ENCODE measurements around the gene GP1BB. TPM values are rescaled to one million over a fixed set of nuclear protein-coding genes. Genes with fewer than 3 reads are reported as not detected.

Gene GP1BB
- polyA plus RNA-seq, 3 donors, result 0.13 to 1.5 (median 0.26) TPM

DNA sequence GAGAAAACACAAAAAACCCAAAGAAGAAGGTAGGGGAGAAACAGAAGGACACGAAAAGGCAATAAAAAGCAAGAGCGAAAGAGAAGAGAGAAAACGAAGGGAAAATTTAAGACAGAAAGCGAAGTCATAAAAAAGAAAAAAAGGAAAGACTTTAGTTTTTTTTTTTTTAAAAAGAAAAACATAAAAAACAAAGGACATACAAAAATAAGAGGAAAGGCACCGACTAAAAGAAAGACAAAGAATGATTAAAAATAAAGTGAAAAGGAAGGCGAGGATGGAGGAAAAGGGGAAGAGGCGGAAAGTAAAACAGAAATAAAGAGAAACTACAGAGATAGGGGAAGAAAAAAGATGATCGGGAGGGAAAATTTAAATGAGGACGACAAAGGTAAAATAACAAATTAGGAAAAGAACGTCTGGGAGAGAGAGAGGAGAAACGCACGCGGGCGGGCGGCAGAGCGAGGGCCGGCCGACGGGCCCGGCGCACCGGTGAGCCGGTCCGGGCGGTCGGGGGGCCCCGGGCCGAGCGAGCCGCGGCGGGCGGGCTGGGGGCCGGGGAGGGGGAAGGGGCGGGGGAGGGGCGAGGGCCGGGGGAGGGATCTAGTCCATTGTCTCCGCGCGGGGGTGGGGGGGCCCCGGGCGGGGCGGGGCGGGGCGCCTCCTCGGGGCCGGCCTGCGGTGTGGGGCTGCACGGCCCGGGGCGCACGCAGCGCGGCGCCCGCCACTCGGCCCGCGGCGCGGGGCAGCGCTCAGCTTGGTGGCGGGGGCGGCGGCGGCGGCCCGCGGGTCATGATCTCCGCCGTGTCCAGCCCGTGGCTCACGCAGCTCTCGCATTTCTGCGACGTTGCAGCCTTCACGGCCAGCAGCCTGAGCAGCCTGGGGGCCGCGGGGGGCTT, 37.0 kb downstream of the GP1BB start, which contains the start of gene TBX1:
Gene TBX1, plus strand, starts transcription at position 721 of the 893 bp plus-strand sequence. Its CDS starts 66 bp downstream, at position 787.
- no peaks in the 10 kb centered on the region for H3K36me3 ChIP-seq (replicated peaks in 1 of 2; ENCODE audit: control insufficient read depth in 1 of 2, insufficient read depth in 2 of 2, low read length in 2 of 2)
- H3K4me2 ChIP-seq (replicated peaks; ENCODE audit: extremely low read depth, low read length, poor library complexity, severe bottlenecking), result peak within 1 kb of the TSS; percentile 46
- H3K4me1 Mint-ChIP-seq, result peaks cover 29% of the 10 kb centered on the region
- peak within 1 kb of the TSS; percentile 64 to 96 for H3K4me3 Mint-ChIP-seq
- H4K20me1 ChIP-seq (ENCODE audit: insufficient read depth, low read length), result no peaks in the 10 kb centered on the region
- peaks cover 50 to 88% of the 10 kb centered on the region in 2 donors for H3K27me3 ChIP-seq (ENCODE audit: control insufficient read depth in 2 of 2, insufficient read depth in 2 of 2, low read length in 2 of 2)
- no peak for TF ChIP-seq CTCF (IDR thresholded peaks at IDR 0.05)
- intact Hi-C loops (cut with micrococcal nuclease), result no loop called here
- H3K36me3 Mint-ChIP-seq, result peaks cover 10 to 16% of the 10 kb centered on the region in 2 donors
- H3K27ac Mint-ChIP-seq, result no peak within 1 kb of the TSS
- H3K9ac ChIP-seq (ENCODE audit: insufficient read depth, low read length, poor library complexity, severe bottlenecking), result no peak within 1 kb of the TSS
- peak within 1 kb of the TSS in 1 of 3 experiments; percentile 44 for H3K4me3 ChIP-seq (replicated peaks in 1 of 3; ENCODE audit: low read depth in 2 of 3, low read length in 3 of 3)
- no peak within 1 kb of the TSS for H3K27ac ChIP-seq (ENCODE audit: low read depth in 1 of 2, low read length in 2 of 2)
- H3K9me3 Mint-ChIP-seq, result peaks cover 0 to 28% (median 19%) of the 10 kb centered on the region in 7 donors
- WGBS (ENCODE audit: insufficient coverage), result under 1% methylated on average over 43 of the region's 79 CpGs
- peaks cover 18 to 30% of the 10 kb centered on the region in 2 donors for H3K4me1 ChIP-seq (ENCODE audit: control insufficient read depth in 1 of 2, insufficient read depth in 2 of 2, low read length in 2 of 2)
- H3K27me3 Mint-ChIP-seq (ENCODE audit: low read depth in 3 of 3), result peaks cover 76 to 93% (median 83%) of the 10 kb centered on the region in 3 donors
- DNase-seq, result no peak
- no peaks in the 10 kb centered on the region for H3K79me2 ChIP-seq (ENCODE audit: insufficient read depth, low read length)
- peaks cover 5 to 45% of the 10 kb centered on the region in 2 donors for H3K9me3 ChIP-seq (replicated peaks in 1 of 2; ENCODE audit: control insufficient read depth in 1 of 2, insufficient read depth in 1 of 2, low read length in 2 of 2)
- no peak within 1 kb of the TSS for H2AFZ ChIP-seq (ENCODE audit: insufficient read depth, low read depth, low read length, poor library complexity, severe bottlenecking)

- 5% methylated on average over 115 of the region's 117 CpGs for WGBS (ENCODE audit: insufficient coverage)
- TF ChIP-seq CTCF (IDR thresholded peaks at IDR 0.05), result no peak
- intact Hi-C loops (cut with micrococcal nuclease), result no loop called here
- peaks cover 0 to 28% (median 13%) of the 10 kb centered on the region in 7 donors for H3K9me3 Mint-ChIP-seq
- Histone ChIP-seq H3K36me3 (replicated peaks in 1 of 2; ENCODE audit: control insufficient read depth in 1 of 2, insufficient read depth in 2 of 2, low read length in 2 of 2) (no peaks in the 10 kb centered on the region), H3K27ac (ENCODE audit: low read depth in 1 of 2, low read length in 2 of 2) (no peak overlapping the region), H3K4me3 (replicated peaks in 1 of 3; ENCODE audit: low read depth in 2 of 3, low read length in 3 of 3) (no peak overlapping the region), H4K20me1 (ENCODE audit: insufficient read depth, low read length) (no peaks in the 10 kb centered on the region), H3K4me2 (replicated peaks; ENCODE audit: extremely low read depth, low read length, poor library complexity, severe bottlenecking) (no peak overlapping the region), H3K79me2 (ENCODE audit: insufficient read depth, low read length) (no peaks in the 10 kb centered on the region), H3K9ac (ENCODE audit: insufficient read depth, low read length, poor library complexity, severe bottlenecking) (no peak overlapping the region), H3K9me3 (replicated peaks in 1 of 2; ENCODE audit: control insufficient read depth in 1 of 2, insufficient read depth in 1 of 2, low read length in 2 of 2) (peaks cover 6 to 41% of the 10 kb centered on the region in 2 donors), H2AFZ (ENCODE audit: insufficient read depth, low read depth, low read length, poor library complexity, severe bottlenecking) (no peak overlapping the region), H3K4me1 (ENCODE audit: control insufficient read depth in 1 of 2, insufficient read depth in 2 of 2, low read length in 2 of 2) (peaks cover 17 to 35% of the 10 kb centered on the region in 2 donors), H3K27me3 (ENCODE audit: control insufficient read depth in 2 of 2, insufficient read depth in 2 of 2, low read length in 2 of 2) (peaks cover 45 to 83% of the 10 kb centered on the region in 2 donors)
- peak overlapping the region in 1 of 2 donors; percentile 84 for H3K4me3 Mint-ChIP-seq
- no peak for DNase-seq
- H3K27me3 Mint-ChIP-seq (ENCODE audit: low read depth in 3 of 3), result peaks cover 71 to 91% (median 79%) of the 10 kb centered on the region in 3 donors
- peaks cover 10 to 16% of the 10 kb centered on the region in 2 donors for H3K36me3 Mint-ChIP-seq
- H3K27ac Mint-ChIP-seq, result no peak overlapping the region
- H3K4me1 Mint-ChIP-seq, result peaks cover 27% of the 10 kb centered on the region
Observed at GRCh38 chr22:19760951-19761724, 37.8 kb downstream of the GP1BB start.
